Left cardiac atrium (tissue), 4 donors: Measurements from ENCODE around the gene TMEM209. TPM values are rescaled to one million over a fixed set of nuclear protein-coding genes. Genes with fewer than 3 reads are reported as not detected.
"Not testable (repeated sequence)": the region's sequence is repeated elsewhere in the genome, so short reads cannot be mapped to it uniquely, and the experiment has no call there.

Experiments used
- ATAC-seq, 2 donors: fragments of 200-7000 bp; cut with Tn5 transposase; one replicate each; pipeline ENCODE4 v1.9.1; 2020; ENCODE audit warnings: mild to moderate bottlenecking in 2 of 2, moderate library complexity in 2 of 2
- DNase-seq: peaks from one replicate; pipeline ENCODE4 v3.0.0-alpha.2; 2020
- intact Hi-C, 2 donors: fragments of 100-400 bp; cut with DNase I; formaldehyde crosslinking; loops; one replicate each; pipeline versions ENCODE4 v1.14.1 to v1.15.1; 2022 to 2023
- total RNA-seq, 2 donors: library from RNA; stranded (reverse); fragmentation: NEBNext Ultra II Directional; extraction: Animal tissue kit (Norgen Biotek cat#: 25700); gene quantifications; one replicate each; pipeline ENCODE4 v1.2.1, GENCODE V29; 2021
- donor health status: DM: no; HTN: yes; CAD: no.
- donor health status: DM: no; HTN: yes; CAD: no; lungs with severe emphysema.
- donor health status: DM: yes; HTN: yes; CAD: no.
- donor health status: Dilated cardiomyopathy.

TMEM209 gene
- total RNA-seq, 2 donors from 2014 or later = 9.4 to 11.2 TPM

DNA sequence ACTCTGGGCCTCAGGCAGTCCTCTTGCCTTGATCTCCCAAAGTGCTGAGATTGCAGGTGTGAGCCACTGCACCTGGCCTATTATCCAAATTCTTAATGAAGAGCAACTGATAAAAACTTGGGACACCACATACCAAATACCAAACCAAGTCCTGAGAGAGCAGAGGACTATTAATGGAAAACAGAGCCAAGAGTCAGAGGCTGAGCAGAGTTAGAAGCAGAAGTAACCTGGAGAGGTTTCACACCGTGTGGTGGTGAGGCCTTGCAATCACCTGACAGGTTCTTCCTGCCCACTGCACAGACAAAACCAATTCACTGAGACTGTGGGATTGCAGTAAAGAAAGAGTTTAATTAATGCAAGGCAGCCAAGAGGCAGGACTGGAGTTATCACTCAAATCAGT lies 18.4 kb upstream of the TMEM209 start:
- DNase-seq = no peak
- intact Hi-C loops = no loop called here
- no peak for ATAC-seq

DNA sequence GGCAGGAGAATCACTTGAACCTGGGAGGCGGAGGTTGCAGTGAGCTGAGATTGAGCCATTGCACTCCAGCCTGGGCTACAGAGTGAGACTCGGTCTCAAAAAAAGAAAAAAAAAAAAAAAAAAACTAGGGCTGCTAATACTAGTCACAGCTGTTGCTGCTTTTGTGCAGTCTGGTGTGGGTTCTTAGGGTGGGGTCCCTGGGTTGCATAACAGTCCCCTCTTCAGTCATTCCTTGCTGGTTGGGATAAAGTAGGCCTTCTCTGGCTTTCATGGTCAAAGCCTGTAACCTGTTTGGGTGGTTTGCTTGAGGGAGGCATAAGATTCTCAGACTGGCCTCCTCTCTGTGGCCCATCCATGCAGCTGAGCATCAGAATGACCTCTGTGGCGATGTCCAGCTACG lies 16.5 kb upstream of the TMEM209 start:
- ATAC-seq (no peak), DNase-seq (no peak)
- intact Hi-C loops = no loop called here

DNA sequence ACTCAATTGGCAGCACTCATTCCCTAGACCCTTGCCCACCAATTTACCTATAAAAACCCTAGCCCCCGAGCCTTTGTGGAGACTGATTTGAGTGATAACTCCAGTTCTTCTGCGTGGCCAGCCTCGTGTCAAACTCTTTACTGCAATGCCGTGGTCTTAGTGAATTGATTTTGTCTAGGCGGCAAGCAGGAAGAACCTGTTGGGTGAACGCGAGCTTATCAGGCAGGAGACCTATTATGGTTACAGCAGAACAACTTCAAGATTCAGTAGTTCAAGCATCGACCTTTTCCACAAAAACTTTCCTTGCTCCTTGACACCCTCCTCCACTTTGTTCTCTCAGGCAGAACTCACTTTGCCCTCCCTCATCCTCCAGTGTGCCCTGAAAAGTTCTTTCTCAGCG lies 14.7 kb upstream of the TMEM209 start:
- intact Hi-C loops = no loop called here

DNA sequence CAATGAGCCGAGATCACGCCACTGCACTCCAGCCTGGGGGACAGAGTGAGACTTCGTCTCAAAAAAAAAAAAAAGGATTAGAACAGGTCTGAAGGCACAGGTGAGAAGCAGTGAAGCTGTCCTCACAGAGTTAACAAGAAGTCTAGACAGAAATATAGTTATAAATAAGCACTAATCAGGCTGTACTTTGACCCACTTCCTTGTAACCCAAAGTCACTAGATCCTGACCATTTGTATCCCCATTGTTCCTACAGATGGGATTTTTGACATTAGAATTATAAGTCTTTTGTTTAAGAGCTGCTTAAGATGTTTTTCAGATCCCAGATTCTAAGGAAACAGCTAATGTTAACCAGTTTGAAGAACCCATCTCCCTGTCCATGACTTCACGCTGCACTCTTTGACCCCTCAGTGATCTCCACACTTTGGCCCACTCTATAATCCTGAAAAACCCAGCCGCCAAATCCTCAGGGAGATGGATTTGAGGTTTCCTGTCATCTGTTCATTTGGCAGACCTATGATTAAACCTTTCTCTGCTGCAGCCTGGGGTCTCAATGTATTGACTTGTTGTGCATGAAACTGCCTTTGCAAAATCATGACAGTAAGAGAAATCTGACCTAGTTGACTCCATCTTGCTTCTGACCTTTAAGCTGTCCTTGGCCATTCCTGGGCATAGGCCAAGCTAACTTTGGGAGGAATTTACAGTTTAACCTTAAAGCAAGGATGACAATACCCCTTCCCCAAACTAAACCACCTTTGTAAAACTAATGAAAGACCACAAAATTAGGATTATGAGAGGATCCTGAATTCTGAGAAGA lies 13.8 kb upstream of the TMEM209 start:
- intact Hi-C loops = no loop called here
- ATAC-seq (no peak), DNase-seq (no peak)

More for the DNA sequence above, 14.7 kb upstream of the TMEM209 start:
- ATAC-seq (no peak), DNase-seq (no peak)

DNA sequence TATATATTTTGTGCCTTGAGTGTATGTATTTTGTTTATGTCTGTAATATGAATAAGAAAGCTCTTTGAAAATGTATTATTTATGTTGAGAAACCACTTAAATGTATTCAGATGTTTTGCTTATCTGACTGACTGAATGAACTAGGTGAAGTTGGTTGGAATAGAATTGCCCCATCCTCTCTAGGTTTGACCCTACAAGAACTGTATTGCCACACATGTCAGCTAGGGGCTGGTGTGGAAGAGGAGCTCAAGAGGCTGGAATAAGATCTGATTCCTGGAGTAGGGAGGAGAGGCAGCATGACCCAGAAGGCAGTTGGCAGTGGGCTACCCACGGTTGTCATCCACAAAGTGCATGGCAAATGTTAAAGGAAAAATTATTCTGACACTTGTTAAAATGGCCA lies 11.5 kb upstream of the TMEM209 start:
- intact Hi-C loops = no loop called here
- no peak for ATAC-seq
- no peak for DNase-seq

DNA sequence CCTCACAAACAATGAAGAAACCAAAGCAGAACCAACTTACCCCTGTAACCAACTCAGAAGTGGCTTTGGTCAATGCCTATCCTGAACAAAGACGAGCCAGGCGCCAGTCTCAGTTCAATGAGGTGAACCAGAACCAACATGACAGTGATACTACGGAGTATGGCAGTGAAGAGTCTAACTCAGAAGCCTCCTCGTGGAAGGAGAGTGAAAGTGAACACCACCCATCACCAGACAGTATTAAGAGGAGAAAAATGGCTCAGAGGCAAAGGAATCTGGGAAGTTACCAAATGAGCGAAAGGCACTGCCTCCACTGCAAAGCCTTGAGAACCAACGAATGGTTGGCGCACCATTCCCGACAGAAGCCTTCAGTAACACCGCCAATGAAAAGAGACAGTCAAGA lies 10.8 kb upstream of the TMEM209 start:
- no peak for DNase-seq
- ATAC-seq = no peak
- intact Hi-C loops = no loop called here

DNA sequence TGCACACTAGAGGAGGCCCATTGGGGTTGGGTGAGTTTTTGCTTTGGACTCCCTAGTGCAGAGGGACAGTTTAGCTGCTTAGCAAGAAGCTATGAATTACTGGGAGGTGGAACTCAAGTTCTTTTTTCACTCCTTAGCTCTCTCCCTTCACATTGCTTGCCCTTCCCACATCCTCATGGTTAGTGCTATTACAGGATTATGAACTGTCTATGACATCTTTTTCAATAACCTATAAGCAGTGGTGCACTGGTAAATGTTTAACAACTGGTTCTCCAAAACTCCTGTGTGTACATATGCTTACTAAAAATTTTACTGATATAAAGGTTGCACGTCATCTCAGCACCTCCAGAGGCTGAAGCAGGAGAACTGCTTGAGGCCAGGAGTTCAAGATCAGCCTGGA lies 8.6 kb upstream of the TMEM209 start:
- intact Hi-C loops = no loop called here

DNA sequence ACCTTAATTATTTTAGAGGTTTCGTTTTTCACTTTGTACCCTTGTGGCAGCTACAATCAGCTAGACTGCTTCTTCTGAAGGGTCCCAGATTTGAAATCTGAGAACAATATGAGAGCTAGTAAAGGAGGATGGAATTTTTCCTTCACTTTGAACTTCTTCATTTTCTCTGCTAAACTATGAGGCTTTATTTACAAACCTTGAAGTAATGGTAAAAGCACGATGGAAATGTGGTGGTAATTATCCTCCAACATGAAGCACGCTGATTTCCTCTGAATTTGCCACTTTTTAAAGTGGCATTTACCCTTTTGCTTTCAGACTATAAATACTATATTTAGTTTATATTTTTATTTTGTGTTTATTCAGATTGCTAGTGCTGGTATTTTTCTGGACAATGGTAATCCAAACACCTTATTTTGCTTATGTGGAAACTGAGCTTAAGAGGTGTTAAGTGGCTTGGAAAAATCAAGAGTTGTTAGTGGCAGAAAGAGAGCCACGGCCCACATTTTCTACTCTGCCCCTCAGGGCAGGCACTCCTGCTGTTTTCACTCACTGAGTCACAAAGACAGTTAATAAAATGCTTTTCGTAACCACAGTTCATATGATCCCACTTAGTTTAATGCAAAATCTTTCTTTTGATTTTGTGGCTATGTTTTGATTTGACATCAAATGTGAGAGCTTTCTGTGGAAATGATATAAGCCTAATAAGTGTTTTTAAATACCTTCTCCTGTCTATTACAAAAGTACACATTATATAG lies 5.2 kb upstream of the TMEM209 start:
- DNase-seq (no peak), ATAC-seq (no peak)
- intact Hi-C loops = no loop called here

More for the DNA sequence above, 8.6 kb upstream of the TMEM209 start:
- DNase-seq = no peak
- ATAC-seq = no peak

DNA sequence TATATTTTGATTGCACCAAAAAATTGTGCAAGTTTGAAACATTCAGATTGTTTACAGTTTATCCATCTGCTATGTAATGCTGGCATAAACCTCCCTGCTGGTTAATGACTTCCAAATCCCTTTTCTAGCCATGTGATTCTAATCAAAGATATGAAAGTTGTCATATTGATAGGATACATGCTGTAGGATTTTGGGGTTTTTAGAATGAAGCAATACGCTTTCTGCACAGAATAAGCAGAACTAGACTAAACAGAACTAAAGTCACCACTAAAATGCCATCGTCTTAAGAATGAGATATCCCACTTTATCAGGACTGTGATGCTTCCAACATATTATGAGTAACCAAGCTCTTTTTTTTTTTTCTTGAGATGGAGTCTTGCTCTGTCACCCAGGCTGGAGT lies 3.3 kb upstream of the TMEM209 start:
- intact Hi-C loops = no loop called here
- ATAC-seq = no peak

DNA sequence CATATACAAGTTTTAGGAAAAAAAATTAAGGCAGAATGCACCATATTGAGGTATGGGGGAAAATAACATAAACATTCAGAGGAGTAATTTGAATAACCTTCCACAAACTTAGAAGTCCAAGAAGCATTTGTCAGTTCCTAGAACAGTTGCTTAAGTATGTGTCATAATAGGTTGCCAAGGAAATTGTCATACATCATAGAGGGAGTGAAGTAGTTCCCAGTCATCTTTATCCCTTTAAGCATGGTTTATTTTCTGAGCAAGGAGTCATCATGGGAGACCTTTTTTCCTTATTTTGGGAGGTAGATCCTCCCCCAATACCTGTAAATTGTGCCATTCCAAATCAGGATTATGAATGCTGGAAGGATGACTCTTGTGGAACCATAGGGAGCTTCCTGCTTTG lies 2.4 kb upstream of the TMEM209 start, which contains the start of gene SSMEM1:
Gene SSMEM1, plus strand, starts transcription at position 219 of the 400 bp plus-strand sequence. Its CDS starts 51 bp downstream, at position 270.
- ATAC-seq (no peak), DNase-seq (no peak)
- intact Hi-C loops = no loop called here

More for the DNA sequence above, 3.3 kb upstream of the TMEM209 start:
- DNase-seq = no peak

DNA sequence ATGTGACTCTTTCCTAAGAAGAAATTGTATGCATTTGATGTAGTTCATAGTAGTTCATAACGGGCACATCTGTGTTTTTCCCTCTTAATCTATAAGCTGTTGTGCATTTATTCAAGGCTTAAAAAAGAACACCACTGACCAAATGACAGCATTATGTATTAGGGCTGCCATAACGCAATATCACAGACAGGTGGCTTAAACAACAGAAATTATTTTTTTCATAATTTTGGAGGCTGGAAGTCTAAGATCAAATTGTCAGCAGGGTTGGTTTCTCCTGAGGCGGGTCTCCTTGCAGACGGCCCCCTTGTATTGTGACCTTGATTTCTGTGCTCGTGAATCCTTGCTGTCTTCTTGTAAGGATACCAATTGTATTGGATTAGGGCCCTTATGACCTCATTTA lies 1.8 kb upstream of the TMEM209 start:
- ATAC-seq (no peak), DNase-seq (no peak)
- intact Hi-C loops = no loop called here

DNA sequence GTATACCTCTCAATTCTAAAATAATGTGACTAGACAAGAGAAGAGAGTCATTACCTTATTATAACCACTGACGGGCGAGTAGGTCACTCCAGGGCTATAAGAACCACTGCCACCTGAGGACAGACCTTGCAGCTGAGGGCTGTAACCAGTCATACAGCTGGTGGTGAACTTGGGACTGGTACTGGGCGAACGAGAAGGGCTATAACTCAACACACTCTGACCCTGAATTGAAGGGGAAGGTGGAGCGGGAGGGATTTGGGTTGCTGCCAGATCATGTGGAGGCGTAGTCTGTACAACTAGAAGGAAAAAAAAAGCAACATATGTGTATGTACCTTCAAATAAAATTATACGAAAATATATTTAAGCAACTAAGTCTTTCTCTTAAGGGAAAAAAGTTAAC lies 3.4 kb downstream of the TMEM209 start:
- no peak for DNase-seq
- no peak for ATAC-seq
- intact Hi-C loops = no loop called here

DNA sequence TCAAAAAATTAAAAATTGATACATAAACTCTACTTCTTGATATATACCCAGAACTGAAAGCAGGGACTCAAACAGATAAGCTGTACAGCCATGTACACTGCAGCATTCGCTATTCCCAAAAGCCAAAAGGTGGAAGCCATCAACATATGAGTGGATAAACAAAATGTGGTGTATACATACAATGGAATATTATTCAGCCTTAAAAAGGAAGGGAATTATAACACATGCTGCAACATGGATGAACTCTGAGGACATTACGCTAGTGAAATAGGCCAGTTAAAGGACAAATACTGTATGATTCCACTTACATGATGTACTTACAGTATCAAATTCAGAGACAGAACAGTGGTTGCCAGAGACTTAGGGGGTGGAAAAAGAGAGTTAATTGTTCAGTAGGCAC lies 8.1 kb downstream of the TMEM209 start:
- DNase-seq (no peak), ATAC-seq (no peak)
- intact Hi-C loops = no loop called here

DNA sequence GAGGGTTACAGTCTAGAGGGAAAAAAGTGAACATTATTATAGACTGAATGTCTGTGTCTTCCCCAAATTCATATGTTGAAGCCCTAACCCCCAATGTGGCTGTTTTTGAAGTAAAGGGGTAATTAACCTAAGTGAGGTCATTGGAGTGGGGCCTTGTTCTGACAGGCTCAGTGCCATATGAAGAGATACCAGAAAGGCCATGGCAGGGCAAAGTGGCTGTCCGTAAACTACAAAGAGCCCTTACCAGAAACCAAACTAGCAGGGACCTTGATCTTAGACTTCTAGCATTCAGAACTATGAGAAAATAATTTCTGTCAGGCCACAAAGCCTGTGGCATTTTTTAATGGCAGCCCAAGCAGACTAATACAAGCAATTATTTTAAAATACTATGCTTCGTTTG lies 8.7 kb downstream of the TMEM209 start:
- no peak for ATAC-seq
- intact Hi-C loops = no loop called here

DNA sequence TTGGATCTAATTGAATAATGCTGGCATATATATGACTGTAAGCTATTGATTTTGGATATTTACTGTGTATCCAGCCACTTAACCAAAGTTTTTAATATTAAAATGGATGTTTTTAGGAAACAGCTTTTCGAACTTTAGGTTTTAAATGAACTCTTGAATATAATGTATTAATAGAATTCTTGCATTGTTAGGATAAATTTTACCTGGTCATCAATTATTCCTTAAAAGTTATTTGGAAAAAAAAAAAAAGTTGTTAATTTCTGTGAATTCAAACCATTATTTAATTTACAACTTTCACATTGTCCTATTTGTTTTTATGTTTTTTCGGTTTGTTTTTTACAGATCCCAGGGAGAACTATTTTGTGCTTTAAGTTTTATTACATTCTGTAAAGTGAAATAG lies 9.8 kb downstream of the TMEM209 start:
- ATAC-seq (no peak), DNase-seq (no peak)
- intact Hi-C loops = no loop called here

More for the DNA sequence above, 8.7 kb downstream of the TMEM209 start:
- DNase-seq = no peak

DNA sequence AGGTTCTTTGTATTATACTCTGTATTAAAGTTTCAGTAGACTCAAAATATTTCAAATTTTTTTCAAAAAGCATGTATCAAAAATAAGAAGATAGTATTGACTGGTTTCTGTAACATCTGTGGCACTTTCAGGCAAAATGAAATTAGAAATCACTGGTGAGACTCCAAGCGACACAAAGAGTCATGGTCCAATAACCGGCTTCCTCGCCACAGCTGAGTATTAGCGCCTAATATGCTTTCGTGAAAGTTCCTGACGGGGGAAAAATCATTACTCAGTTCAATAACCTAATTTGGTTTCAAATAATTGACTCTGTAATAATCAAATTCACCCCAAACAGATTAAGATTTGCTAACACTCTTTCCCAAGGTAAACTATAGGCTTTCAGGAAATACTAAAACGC lies 13.4 kb downstream of the TMEM209 start:
- intact Hi-C loops = no loop called here
- DNase-seq = no peak
- ATAC-seq = no peak

DNA sequence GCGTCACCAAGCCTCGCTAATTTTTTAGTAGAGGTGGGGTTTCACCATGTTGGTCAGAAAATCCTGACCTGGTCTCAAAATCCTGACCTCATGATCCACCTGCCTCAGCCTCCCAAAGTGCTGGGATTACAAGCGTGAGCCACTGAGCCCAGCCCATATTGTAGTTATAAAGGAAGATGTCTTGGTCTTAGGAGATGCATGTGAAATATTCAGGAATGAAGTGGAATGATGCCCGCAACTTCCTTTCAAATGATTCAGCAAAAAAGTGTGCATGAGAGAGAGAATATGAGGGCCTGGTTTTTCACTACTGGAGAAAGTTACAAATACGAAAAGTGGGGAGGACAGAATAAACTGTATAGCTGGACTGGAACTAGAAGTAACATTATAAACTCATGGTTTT lies 15.9 kb downstream of the TMEM209 start:
- DNase-seq (no peak), ATAC-seq (no peak)
- intact Hi-C loops = no loop called here

DNA sequence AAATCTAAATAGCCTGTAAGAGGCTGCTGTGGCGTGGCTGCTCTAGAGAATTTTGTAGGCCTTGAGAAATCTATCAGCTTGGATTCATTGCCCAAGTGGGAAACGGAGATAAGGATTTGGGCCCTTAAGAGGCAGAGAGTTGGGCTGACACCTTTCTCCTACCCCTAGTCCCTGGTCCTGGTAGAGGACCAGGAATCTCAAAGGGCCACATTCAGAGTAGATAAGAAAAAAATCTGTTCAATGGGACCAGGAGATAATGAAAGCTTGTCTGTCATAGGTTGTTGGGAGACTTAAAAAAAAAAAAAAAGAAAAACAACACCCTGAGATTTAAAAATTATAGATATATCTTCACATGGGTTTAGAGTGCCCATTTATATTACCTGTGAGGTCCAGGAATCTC lies 17.8 kb downstream of the TMEM209 start:
- intact Hi-C loops = no loop called here
- no peak for DNase-seq
- ATAC-seq = no peak

DNA sequence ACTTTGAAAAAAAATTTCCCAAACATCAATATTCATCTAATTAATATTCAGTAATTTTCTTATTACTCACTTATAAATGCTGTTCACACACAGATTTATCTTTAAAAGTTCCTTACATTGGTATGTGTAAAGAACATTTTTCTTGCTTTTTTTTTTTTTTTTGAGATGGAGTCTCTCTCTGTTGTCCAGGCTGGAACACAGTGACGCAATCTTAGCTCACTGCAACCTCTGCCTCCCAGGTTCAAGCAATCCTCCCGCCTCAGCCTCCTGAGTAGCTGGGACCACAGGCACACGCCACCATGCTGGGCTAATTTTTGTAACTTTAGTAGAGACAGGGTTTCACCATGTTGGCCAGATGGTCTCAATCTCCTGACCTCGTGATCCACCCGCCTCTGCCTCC lies 20.9 kb downstream of the TMEM209 start:
- intact Hi-C loops, ATAC-seq, DNase-seq: not testable (repeated sequence)

DNA sequence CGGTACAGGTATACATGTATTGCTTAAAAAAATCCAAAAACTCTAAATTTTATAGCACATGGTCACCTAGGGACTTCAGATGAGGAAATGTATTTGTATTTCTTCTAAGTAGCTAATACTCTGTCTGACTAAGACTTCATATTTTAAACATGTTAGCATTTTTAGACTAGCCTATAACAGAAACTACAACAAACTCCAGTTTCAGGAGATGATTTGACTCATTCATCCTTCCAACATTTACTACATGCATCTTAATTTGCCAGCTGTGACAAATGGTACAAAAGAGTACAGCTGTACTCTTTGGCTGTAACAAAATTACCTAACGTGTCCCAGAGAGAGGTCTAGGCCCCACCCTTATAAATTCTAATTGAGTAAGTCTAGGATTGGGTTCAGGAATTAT lies 22.2 kb downstream of the TMEM209 start:
- intact Hi-C loops = no loop called here
- ATAC-seq (no peak), DNase-seq (no peak)

DNA sequence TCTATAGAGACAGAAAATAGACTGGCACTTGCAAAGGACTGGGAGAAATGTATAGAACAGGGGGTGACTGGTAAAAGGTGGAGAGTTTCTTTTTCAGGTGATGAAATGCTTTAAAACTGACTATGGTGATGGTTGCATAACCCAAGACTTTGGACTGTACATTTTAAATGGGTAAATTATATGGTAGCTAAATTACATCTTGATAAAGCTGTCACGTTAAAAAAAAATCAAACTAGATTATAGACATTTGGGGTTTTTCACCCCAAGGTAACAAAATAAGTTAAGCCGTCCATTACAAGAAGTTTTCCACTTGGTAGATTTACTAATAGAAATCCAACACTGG lies 24.0 kb downstream of the TMEM209 start:
- ATAC-seq = no peak
- no peak for DNase-seq
- intact Hi-C loops = no loop called here
